RPMI8226 (cell line): Measurements from ENCODE around the gene ARHGEF18.
"Not testable (repeated sequence)": the region's sequence is repeated elsewhere in the genome, so short reads cannot be mapped to it uniquely, and the experiment has no call there.

ENCODE experiments used
- DNase-seq: peaks from one replicate; pipeline ENCODE4 v3.0.0-alpha.2; 2015

The ARHGEF18 gene

GRCh38 chr19:7348587-7349230 lies at the start of gene ARHGEF18:
Gene ARHGEF18 (plus strand): TSS chr19:7348937. CDS start chr19:7362891, 13,954 bp downstream.
- peak; percentile 73 for DNase-seq

GRCh38 chr19:7301525-7301924 lies 47.2 kb upstream of the ARHGEF18 start:
- DNase-seq = no peak

GRCh38 chr19:7303470-7303869 lies 45.3 kb upstream of the ARHGEF18 start:
- DNase-seq = no peak

- no peak for DNase-seq
Measured at GRCh38 chr19:7304200-7304599, 44.5 kb upstream of the ARHGEF18 start.

- no peak for DNase-seq
Measured at GRCh38 chr19:7307590-7308218, 41.0 kb upstream of the ARHGEF18 start.

- not testable (repeated sequence) for DNase-seq
Measured at GRCh38 chr19:7308327-7308726, 40.4 kb upstream of the ARHGEF18 start.

- DNase-seq = no peak
Measured at GRCh38 chr19:7311911-7312310, 36.8 kb upstream of the ARHGEF18 start.

GRCh38 chr19:7312816-7313215 lies 35.9 kb upstream of the ARHGEF18 start:
- DNase-seq = no peak

- DNase-seq = no peak
Measured at GRCh38 chr19:7318176-7318575, 30.6 kb upstream of the ARHGEF18 start.

- peak; percentile 71 for DNase-seq
Measured at GRCh38 chr19:7326105-7326877, 22.4 kb upstream of the ARHGEF18 start.

GRCh38 chr19:7327802-7328201 lies 20.9 kb upstream of the ARHGEF18 start:
- DNase-seq = no peak

- no peak for DNase-seq
Measured at GRCh38 chr19:7328647-7329046, 20.1 kb upstream of the ARHGEF18 start.

- no peak for DNase-seq
Measured at GRCh38 chr19:7331446-7331845, 17.3 kb upstream of the ARHGEF18 start.

- DNase-seq = no peak
Measured at GRCh38 chr19:7333198-7334118, 15.3 kb upstream of the ARHGEF18 start.

GRCh38 chr19:7336321-7336973 lies 12.3 kb upstream of the ARHGEF18 start:
- DNase-seq = no peak

GRCh38 chr19:7337380-7338194 lies 11.2 kb upstream of the ARHGEF18 start:
- DNase-seq = peak; percentile 93

GRCh38 chr19:7340959-7341837 lies 7.5 kb upstream of the ARHGEF18 start:
- peak; percentile 86 for DNase-seq

GRCh38 chr19:7342143-7342542 lies 6.6 kb upstream of the ARHGEF18 start:
- DNase-seq = no peak

- no peak for DNase-seq
Measured at GRCh38 chr19:7346488-7346971, 2.2 kb upstream of the ARHGEF18 start.

GRCh38 chr19:7346997-7347396 lies 1.7 kb upstream of the ARHGEF18 start:
- DNase-seq = not testable (repeated sequence)
